Ishikawa (cell line): ENCODE results near the gene AMZ1.

ENCODE experiments used
- CEBPB ChIP-seq: IDR thresholded peaks from 2 replicates; pipeline ENCODE4 v1.6.1; 2012
- CREB1 ChIP-seq: IDR thresholded peaks from 2 replicates; pipeline ENCODE4 v1.6.1; 2012; ENCODE audit warnings: low read depth
- EGR1 ChIP-seq: IDR thresholded peaks from 2 replicates; pipeline ENCODE4 v1.6.1; 2012
- EP300 ChIP-seq: IDR thresholded peaks from 2 replicates; pipeline ENCODE4 v1.6.1; 2012; ENCODE audit warnings: borderline replicate concordance
- FOXM1 ChIP-seq: IDR thresholded peaks from 2 replicates; pipeline ENCODE4 v1.6.1; 2012; ENCODE audit warnings: low read depth, borderline replicate concordance
- NFIC ChIP-seq: IDR thresholded peaks from 2 replicates; pipeline ENCODE4 v1.6.1; 2012
- RAD21 ChIP-seq: IDR thresholded peaks from 2 replicates; pipeline ENCODE4 v1.6.1; 2012; ENCODE audit warnings: low read depth
- TAF1 ChIP-seq: IDR thresholded peaks from 2 replicates; pipeline ENCODE4 v1.6.1; 2012; ENCODE audit warnings: low read depth, mild to moderate bottlenecking
- TCF12 ChIP-seq: IDR thresholded peaks from 2 replicates; pipeline ENCODE4 v1.6.1; 2012; ENCODE audit warnings: low read depth
- TEAD4 ChIP-seq: IDR thresholded peaks from 2 replicates; pipeline ENCODE4 v1.6.1; 2012
- YY1 ChIP-seq: IDR thresholded peaks from 2 replicates; pipeline ENCODE4 v1.6.1; 2012; ENCODE audit warnings: low read depth
- ZBTB7A ChIP-seq: IDR thresholded peaks from 2 replicates; pipeline ENCODE4 v1.6.1; 2012; ENCODE audit warnings: low read depth
- TF ChIP-seq, protein P1 (sequence below): IDR thresholded peaks from 2 replicates; pipeline ENCODE4 v1.6.1; 2012; ENCODE audit warnings: low read depth, mild to moderate bottlenecking
- TF ChIP-seq, protein P2 (sequence below): IDR thresholded peaks from 2 replicates; pipeline ENCODE4 v1.6.1; 2012
- TF ChIP-seq, protein P3 (sequence below): IDR thresholded peaks from 2 replicates; pipeline ENCODE4 v1.6.1; 2012

AMZ1 gene

DNA sequence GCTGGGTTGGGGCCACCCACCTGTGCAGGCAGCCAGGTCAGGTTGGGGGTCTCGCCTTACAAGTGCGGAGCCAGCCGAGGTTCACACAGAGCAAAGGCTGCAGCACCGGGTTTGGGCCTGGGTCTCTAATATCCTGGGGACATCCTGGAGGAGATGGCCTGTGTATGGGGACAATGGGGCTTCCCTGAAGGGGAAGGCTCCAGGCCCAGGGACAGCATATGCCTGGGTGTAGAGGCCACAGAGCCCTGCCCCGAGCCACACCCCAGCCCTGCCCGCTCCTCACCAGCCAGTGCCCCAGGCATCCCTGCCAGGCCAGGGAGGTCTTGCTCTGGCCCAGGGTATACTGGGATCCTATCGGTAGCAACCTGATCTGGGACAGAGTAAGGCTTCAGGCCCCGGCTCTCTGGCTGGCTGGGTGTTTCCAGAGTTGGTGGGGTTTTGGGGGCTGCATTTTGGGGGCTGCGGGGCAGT is 47.1 kb upstream of the AMZ1 start:
- TF ChIP-seq FOXM1 = no peak
- TF ChIP-seq, protein P1, sequence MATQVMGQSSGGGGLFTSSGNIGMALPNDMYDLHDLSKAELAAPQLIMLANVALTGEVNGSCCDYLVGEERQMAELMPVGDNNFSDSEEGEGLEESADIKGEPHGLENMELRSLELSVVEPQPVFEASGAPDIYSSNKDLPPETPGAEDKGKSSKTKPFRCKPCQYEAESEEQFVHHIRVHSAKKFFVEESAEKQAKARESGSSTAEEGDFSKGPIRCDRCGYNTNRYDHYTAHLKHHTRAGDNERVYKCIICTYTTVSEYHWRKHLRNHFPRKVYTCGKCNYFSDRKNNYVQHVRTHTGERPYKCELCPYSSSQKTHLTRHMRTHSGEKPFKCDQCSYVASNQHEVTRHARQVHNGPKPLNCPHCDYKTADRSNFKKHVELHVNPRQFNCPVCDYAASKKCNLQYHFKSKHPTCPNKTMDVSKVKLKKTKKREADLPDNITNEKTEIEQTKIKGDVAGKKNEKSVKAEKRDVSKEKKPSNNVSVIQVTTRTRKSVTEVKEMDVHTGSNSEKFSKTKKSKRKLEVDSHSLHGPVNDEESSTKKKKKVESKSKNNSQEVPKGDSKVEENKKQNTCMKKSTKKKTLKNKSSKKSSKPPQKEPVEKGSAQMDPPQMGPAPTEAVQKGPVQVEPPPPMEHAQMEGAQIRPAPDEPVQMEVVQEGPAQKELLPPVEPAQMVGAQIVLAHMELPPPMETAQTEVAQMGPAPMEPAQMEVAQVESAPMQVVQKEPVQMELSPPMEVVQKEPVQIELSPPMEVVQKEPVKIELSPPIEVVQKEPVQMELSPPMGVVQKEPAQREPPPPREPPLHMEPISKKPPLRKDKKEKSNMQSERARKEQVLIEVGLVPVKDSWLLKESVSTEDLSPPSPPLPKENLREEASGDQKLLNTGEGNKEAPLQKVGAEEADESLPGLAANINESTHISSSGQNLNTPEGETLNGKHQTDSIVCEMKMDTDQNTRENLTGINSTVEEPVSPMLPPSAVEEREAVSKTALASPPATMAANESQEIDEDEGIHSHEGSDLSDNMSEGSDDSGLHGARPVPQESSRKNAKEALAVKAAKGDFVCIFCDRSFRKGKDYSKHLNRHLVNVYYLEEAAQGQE = no peak
- TF ChIP-seq CEBPB = no peak
- TF ChIP-seq TCF12 = no peak
- no peak for TF ChIP-seq EGR1
- TF ChIP-seq, protein P2, sequence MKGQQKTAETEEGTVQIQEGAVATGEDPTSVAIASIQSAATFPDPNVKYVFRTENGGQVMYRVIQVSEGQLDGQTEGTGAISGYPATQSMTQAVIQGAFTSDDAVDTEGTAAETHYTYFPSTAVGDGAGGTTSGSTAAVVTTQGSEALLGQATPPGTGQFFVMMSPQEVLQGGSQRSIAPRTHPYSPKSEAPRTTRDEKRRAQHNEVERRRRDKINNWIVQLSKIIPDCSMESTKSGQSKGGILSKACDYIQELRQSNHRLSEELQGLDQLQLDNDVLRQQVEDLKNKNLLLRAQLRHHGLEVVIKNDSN = no peak
- no peak for TF ChIP-seq RAD21
- no peak for TF ChIP-seq YY1
- TF ChIP-seq TAF1 = no peak

DNA sequence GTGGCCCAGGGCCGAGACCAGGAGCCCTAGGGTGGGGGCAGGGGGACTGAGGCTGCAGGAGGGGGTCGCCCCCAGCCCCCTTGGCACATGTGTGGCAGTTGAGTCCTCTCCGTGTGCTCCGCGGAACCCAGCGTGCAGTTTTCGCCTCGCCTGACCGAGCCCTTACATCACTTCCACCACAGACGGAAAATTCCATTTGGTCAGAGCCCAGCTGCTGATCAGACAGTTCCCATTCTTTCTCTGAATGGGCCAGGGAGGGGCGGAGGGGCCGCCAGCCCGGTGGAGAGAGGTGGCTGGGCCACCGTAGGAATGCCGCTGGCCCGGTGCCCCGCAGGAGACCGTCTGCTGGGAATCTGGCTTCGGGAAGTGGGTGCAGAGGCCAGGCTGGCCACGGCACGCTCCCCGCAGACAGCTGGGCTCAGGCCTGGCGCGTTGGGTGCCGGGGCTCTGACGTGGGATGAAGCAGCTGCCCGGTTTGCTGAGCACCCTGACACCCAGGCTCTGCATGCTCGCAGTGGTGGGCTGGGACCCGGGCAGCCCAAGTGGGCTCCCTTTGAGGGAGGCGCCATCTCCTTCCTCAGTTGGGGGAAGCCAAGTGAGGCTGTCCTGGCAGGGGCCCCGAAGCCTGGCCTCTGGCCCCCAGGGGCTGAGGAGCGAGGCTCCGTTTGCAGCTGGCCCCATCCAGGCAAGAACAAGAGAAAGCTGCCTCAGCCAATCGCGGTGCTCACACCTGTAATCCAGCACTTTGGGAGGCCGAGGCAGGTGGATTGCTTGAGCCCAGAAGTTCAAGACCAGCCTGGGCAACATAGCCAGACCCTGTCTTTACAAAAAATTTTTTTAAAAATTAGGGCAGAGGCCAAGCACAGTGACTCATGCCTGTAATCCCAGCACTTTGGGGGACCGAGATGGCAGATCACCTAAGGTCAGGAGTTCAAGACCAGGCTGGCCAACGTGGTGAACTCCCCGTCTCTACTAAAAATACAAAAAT is 46.3 kb upstream of the AMZ1 start:
- TF ChIP-seq, protein P1 = no peak; the same call in 1 of the 2 replicates
- TF ChIP-seq EP300 (peak; percentile 98), CEBPB (peak; percentile 86), RAD21 (peak; percentile 35; the same call in 1 of the 2 replicates), TEAD4 (peak; percentile 98), TCF12 (peak; percentile 99), ZBTB7A (peak; percentile 97), CREB1 (peak; percentile 80), EGR1 (peak; percentile 41; the same call in 1 of the 2 replicates), TAF1 (peak; percentile 22; the same call in 1 of the 2 replicates), YY1 (0 out of 2 replicates have a peak, but pooled peaks have one; percentile 41), NFIC (peak; percentile 98), FOXM1 (peak; percentile 83)
- TF ChIP-seq, protein P2 = peak; percentile 62
- TF ChIP-seq, protein P3, sequence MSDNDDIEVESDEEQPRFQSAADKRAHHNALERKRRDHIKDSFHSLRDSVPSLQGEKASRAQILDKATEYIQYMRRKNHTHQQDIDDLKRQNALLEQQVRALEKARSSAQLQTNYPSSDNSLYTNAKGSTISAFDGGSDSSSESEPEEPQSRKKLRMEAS = peak; percentile 90

DNA sequence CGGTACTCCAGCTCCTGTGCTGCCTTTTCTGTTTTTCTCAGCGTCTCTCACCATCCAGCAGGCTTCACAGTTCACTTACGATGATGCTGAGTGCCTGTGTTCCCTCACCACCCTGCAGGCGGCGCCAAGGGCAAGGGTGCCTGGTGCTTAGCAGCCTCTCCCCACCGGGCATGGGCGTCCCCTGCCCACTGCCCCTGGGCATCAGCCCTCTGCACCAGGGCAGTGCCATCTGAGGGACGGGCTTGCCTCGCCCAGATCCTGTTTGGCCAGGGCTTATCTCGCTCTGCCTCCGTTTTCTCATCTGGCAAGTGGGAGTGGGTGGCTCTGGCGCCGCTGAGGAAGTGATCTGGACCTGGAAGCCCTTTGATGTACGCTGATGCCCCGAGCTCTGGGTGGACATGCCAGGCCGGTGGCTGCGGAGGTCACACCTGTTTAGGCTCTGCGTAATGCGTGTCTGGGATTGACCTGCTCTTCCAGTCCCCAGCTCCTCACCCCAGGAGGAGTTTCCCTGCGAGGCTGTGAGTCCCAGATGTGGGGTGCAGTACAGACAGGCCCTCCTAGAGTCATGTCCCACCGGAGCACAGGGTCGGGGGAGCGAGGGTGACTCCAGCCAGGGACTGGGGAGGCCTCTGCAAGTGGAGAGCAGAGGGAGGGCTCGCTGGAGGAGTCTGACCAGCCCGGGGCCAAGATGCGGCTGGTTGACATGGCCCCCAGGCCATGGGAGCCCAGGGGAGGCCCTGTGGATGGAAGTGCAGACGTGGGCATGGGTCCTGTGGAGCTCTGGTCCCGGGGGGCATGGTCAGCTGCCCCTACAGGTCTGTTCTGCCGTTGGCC is 44.4 kb upstream of the AMZ1 start:
- TF ChIP-seq FOXM1 (no peak), NFIC (no peak), RAD21 (no peak), TEAD4 (no peak), CREB1 (no peak), CEBPB (no peak), EP300 (no peak), EGR1 (no peak), ZBTB7A (no peak), YY1 (no peak), TAF1 (no peak), TCF12 (no peak)
- TF ChIP-seq, protein P1 = no peak
- TF ChIP-seq, protein P2 = no peak
- TF ChIP-seq, protein P3 = no peak
